Measurements from ENCODE around the gene ADORA2A. TPM values are rescaled to one million over a fixed set of nuclear protein-coding genes. Genes with fewer than 3 reads are reported as not detected.

The ADORA2A gene
- total RNA-seq, 1 experiment from 2014 or later: 3.5 TPM

GRCh38 chr22:24436553-24436952 is 9.2 kb downstream of the ADORA2A start:
- no peaks in the 10 kb centered on the region; the same call in 1 of the 2 replicates for H3K27me3 Mint-ChIP-seq (ENCODE audit: low read depth)
- no peaks in the 10 kb centered on the region for H3K9me3 Mint-ChIP-seq
- Histone ChIP-seq H3K23ac (ENCODE audit: insufficient read length, low read depth, low read length) (no peak overlapping the region), H3K27me3 (ENCODE audit: insufficient read depth, low read length) (no peaks in the 10 kb centered on the region), H3K9ac (ENCODE audit: extremely low read depth, insufficient read length, low read length) (no peak overlapping the region), H2AFZ (ENCODE audit: low read length) (no peak overlapping the region), H3K79me2 (ENCODE audit: insufficient read depth, low read length) (no peaks in the 10 kb centered on the region), H3K56ac (ENCODE audit: insufficient read length, low read depth, low read length) (no peak overlapping the region), H3K23me2 (ENCODE audit: insufficient read length, low read depth, low read length, poor library complexity, severe bottlenecking) (peaks cover 5% of the 10 kb centered on the region), H3T11ph (ENCODE audit: low read length) (no peak overlapping the region), H3K14ac (ENCODE audit: insufficient read depth, low read length) (no peak overlapping the region), H3K4me2 (ENCODE audit: insufficient read depth, insufficient read length, low read length) (no peak overlapping the region), H4K20me1 (ENCODE audit: control insufficient read depth, insufficient read depth, insufficient read length) (peaks cover 2% of the 10 kb centered on the region), H3K4ac (ENCODE audit: low read depth, low read length) (no peak overlapping the region), H2BK20ac (ENCODE audit: low read depth, low read length, poor library complexity, severe bottlenecking) (no peak overlapping the region), H3K18ac (ENCODE audit: insufficient read length, low read depth, low read length) (no peak overlapping the region), H2AK5ac (ENCODE audit: insufficient read length, low read length) (no peak overlapping the region), H3K27ac (ENCODE audit: insufficient read length, low read depth, low read length) (no peak overlapping the region), H2BK120ac (ENCODE audit: low read depth, low read length, poor library complexity, severe bottlenecking) (no peak overlapping the region), H4K5ac (ENCODE audit: insufficient read length, low read depth, low read length) (no peak overlapping the region), H3K79me1 (ENCODE audit: insufficient read depth, low read depth, low read length, poor library complexity, severe bottlenecking) (no peaks in the 10 kb centered on the region), H3K9me3 (ENCODE audit: control insufficient read depth, low read depth, low read length) (no peaks in the 10 kb centered on the region), H4K91ac (ENCODE audit: insufficient read length, low read depth, low read length) (no peak overlapping the region), H4K8ac (replicated peaks; ENCODE audit: insufficient read length, low read depth, low read length) (no peak overlapping the region), H2BK12ac (ENCODE audit: insufficient read length, low read depth, low read length) (no peak overlapping the region), H3K4me1 (ENCODE audit: insufficient read depth, low read length) (no peaks in the 10 kb centered on the region), H2BK5ac (ENCODE audit: insufficient read length, low read length) (no peak overlapping the region), H2BK15ac (ENCODE audit: low read depth, low read length) (no peak overlapping the region)
- H3K27ac Mint-ChIP-seq: peak overlapping the region in 1 of 3 experiments; percentile 24; a peak in 1 of 7 replicates
- no peaks in the 10 kb centered on the region for H3K36me3 Mint-ChIP-seq (ENCODE audit: insufficient read depth in 1 of 3, low read depth in 3 of 3)
- H3K4me1 Mint-ChIP-seq: peaks cover 2 to 10% of the 10 kb centered on the region in 2 experiments; a peak in 3 of 4 replicates
- no peak overlapping the region for H3K4me3 Mint-ChIP-seq
- TF ChIP-seq, protein P1, sequence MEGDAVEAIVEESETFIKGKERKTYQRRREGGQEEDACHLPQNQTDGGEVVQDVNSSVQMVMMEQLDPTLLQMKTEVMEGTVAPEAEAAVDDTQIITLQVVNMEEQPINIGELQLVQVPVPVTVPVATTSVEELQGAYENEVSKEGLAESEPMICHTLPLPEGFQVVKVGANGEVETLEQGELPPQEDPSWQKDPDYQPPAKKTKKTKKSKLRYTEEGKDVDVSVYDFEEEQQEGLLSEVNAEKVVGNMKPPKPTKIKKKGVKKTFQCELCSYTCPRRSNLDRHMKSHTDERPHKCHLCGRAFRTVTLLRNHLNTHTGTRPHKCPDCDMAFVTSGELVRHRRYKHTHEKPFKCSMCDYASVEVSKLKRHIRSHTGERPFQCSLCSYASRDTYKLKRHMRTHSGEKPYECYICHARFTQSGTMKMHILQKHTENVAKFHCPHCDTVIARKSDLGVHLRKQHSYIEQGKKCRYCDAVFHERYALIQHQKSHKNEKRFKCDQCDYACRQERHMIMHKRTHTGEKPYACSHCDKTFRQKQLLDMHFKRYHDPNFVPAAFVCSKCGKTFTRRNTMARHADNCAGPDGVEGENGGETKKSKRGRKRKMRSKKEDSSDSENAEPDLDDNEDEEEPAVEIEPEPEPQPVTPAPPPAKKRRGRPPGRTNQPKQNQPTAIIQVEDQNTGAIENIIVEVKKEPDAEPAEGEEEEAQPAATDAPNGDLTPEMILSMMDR (conservative IDR thresholded peaks at IDR 0.05): no peak
- no peak for DNase-seq
- WGBS (ENCODE audit: extremely low coverage, insufficient read length, low lambda C conversion rate): no CpG with 5 or more reads among the region's 3 CpGs

Measured in H9 (cell line).